ENCODE data around the gene CST9. TPM values are rescaled to one million over a fixed set of nuclear protein-coding genes. Genes with fewer than 3 reads are reported as not detected.

CST9 gene
- total and polyA plus RNA-seq, 2 of the 8 experiments (the other 6 are each of a cell fraction or from before 2014, with no cell fraction given): 0.05 to 0.19 TPM

GRCh38 chr20:23654717-23655116, 49.0 kb upstream of the CST9 start:
- ChIA-PET POLR2A (ENCODE audit: partially characterized antibody) (no interaction called here), CTCF (ENCODE audit: partially characterized antibody) (interaction anchor here (1.3 to 6.1 kb wide), 3 partner anchors 9 to 128 kb away, joined by 4 to 29 read pairs (median 4); no protein-coding TSS in a partner anchor)
- Histone ChIP-seq H3K4me1 (replicated peaks in 1 of 4; ENCODE audit: control insufficient read depth in 3 of 4, insufficient read depth in 4 of 4, low read length in 3 of 4) (peaks cover 0 to 5% (median 0%) of the 10 kb centered on the region in 4 experiments; a peak in 2 of 7 replicates), H4K20me1 (replicated peaks in 1 of 2; ENCODE audit: control insufficient read depth in 1 of 2, insufficient read depth in 2 of 2, low read length in 2 of 2) (no peaks in the 10 kb centered on the region), H2BK5ac (ENCODE audit: low read depth, low read length) (no peak overlapping the region), H3K9ac (replicated peaks in 1 of 4; ENCODE audit: extremely low read depth in 1 of 4, low read depth in 3 of 4, low read length in 3 of 4) (no peak overlapping the region), H2BK20ac (ENCODE audit: low read length) (no peak overlapping the region), H3K9me3 (ENCODE audit: insufficient read depth in 2 of 2, low read depth in 1 of 2, low read length in 1 of 2) (no peaks in the 10 kb centered on the region), H3K4me3 (ENCODE audit: extremely low read depth in 1 of 4, insufficient read depth in 2 of 4, low read depth in 3 of 4, low read length in 4 of 4) (no peak overlapping the region), H3K56ac (replicated peaks; ENCODE audit: insufficient read length, low read depth, low read length) (no peak overlapping the region), H3K14ac (ENCODE audit: insufficient read length) (no peak overlapping the region), H3K4me2 (ENCODE audit: insufficient read depth in 1 of 2, low read depth in 2 of 2, low read length in 2 of 2) (no peak overlapping the region), H3K23ac (ENCODE audit: insufficient read length) (no peak overlapping the region), H4K5ac (ENCODE audit: insufficient read length, low read depth, low read length) (no peak overlapping the region), H2AFZ (ENCODE audit: low read length) (no peak overlapping the region), H4K8ac (ENCODE audit: extremely low read depth, insufficient read depth, low read length) (no peak overlapping the region), H2AK5ac (ENCODE audit: low read depth, low read length) (no peak overlapping the region), H3K27ac (ENCODE audit: low read depth, low read length) (no peak overlapping the region), H2BK15ac (ENCODE audit: low read length) (no peak overlapping the region), H2BK12ac (ENCODE audit: low read depth, low read length) (no peak overlapping the region), H3K27me3 (replicated peaks in 1 of 4; ENCODE audit: control insufficient read depth in 3 of 4, extremely low read depth in 1 of 4, insufficient read depth in 3 of 4, low read length in 3 of 4) (no peaks in the 10 kb centered on the region; a peak in 1 of 7 replicates), H3K23me2 (ENCODE audit: low read depth, low read length) (peaks cover 2% of the 10 kb centered on the region; the same call in 1 of the 2 replicates), H3K79me2 (ENCODE audit: control insufficient read depth in 1 of 2, insufficient read depth in 2 of 2, low read length in 2 of 2) (no peaks in the 10 kb centered on the region), H3K79me1 (ENCODE audit: low read depth, low read length) (no peaks in the 10 kb centered on the region), H3K4ac (replicated peaks; ENCODE audit: insufficient read length, low read depth, low read length) (no peak overlapping the region), H3K36me3 (ENCODE audit: control insufficient read depth in 2 of 4, insufficient read depth in 4 of 4, low read length in 3 of 4) (no peaks in the 10 kb centered on the region), H2BK120ac (replicated peaks; ENCODE audit: low read depth, low read length) (no peak overlapping the region), H4K91ac (replicated peaks; ENCODE audit: insufficient read length, low read length) (no peak overlapping the region), H3K18ac (ENCODE audit: extremely low read depth, low read length) (no peak overlapping the region)
- TF ChIP-seq POLR2AphosphoS5 (IDR thresholded peaks at IDR 0.05; ENCODE audit: low read depth, low read length) (no peak), RBBP5 (IDR thresholded peaks at IDR 0.05; ENCODE audit: borderline replicate concordance, low read depth, low read length) (no peak), RXRA (IDR thresholded peaks at IDR 0.05; ENCODE audit: insufficient read depth, low read depth, low read length) (no peak), CREB1 (IDR thresholded peaks at IDR 0.05) (no peak), NRF1 (IDR thresholded peaks at IDR 0.05; ENCODE audit: low read depth, low read length) (no peak), CBX8 (IDR thresholded peaks at IDR 0.05; ENCODE audit: borderline replicate concordance, low read depth, low read length) (no peak), E2F6 (IDR thresholded peaks at IDR 0.05) (no peak)
- DNase-seq (ENCODE audit: low read depth in 1 of 2, low spot score in 2 of 2) (peak in 1 of 2 experiments; percentile 20), FAIRE-seq (no peak)
- WGBS, 2 experiments (ENCODE audit: extremely low coverage in 1 of 2, insufficient coverage in 1 of 2, insufficient read length in 1 of 2, insufficient replicate concordance in 2 of 2, low coverage in 1 of 2, low lambda C conversion rate in 2 of 2, missing lambda C conversion rate in 1 of 2): 96% methylated on average over 4 of the region's 4 CpGs; no CpG with 5 or more reads in 1 of the 2 experiments
